Natural killer cell (primary cell): ENCODE data around the gene MIF. TPM values are rescaled to one million over a fixed set of nuclear protein-coding genes. Genes with fewer than 3 reads are reported as not detected.

ENCODE experiments used
- ATAC-seq, 3 donors: fragments of 150-1000 bp in 2 of 3; fragments of 200-7000 bp in 1 of 3; cut with Tn5 transposase; 1 replicate in 1 of 3; 2 replicates in 2 of 3; pipeline ENCODE4 v1.10.0; 2021; ENCODE audit warnings: mild to moderate bottlenecking in 2 of 3, moderate library complexity in 2 of 3
- DNase-seq, 2 donors: peaks; one replicate each; pipeline versions ENCODE4 v3.0.0 to v3.0.0-alpha.2; 2013 to 2021; ENCODE audit warnings: mixed read lengths in 1 of 2
- H3K27ac ChIP-seq: one replicate; pipeline ENCODE4 v1.5.1; 2013; ENCODE audit warnings: mild to moderate bottlenecking, low read length
- H3K27me3 ChIP-seq: one replicate; pipeline ENCODE4 v1.6.1; 2013; ENCODE audit warnings: low read length; ENCODE audit not compliant: control insufficient read depth, insufficient read depth
- H3K36me3 ChIP-seq: one replicate; pipeline ENCODE4 v1.6.1; 2013; ENCODE audit warnings: low read length; ENCODE audit not compliant: control insufficient read depth, insufficient read depth
- H3K4me1 ChIP-seq: one replicate; pipeline ENCODE4 v1.6.1; 2013; ENCODE audit warnings: low read length; ENCODE audit not compliant: control insufficient read depth, insufficient read depth
- H3K4me3 ChIP-seq: one replicate; pipeline ENCODE4 v1.5.1; 2013; ENCODE audit warnings: low read length
- H3K9me3 ChIP-seq: one replicate; pipeline ENCODE4 v1.6.1; 2013; ENCODE audit warnings: low read length; ENCODE audit not compliant: control insufficient read depth, insufficient read depth
- H3K27ac Mint-ChIP-seq, 2 donors: one replicate each; pipeline ENCODE4 v1.8.0; 2022; ENCODE audit warnings: mild to moderate bottlenecking in 2 of 2, mixed read lengths in 2 of 2, moderate library complexity in 1 of 2
- H3K27me3 Mint-ChIP-seq, 2 donors: one replicate each; pipeline ENCODE4 v1.8.0; 2022; ENCODE audit warnings: low read depth in 2 of 2, mixed read lengths in 2 of 2
- H3K36me3 Mint-ChIP-seq: one replicate; pipeline ENCODE4 v1.8.0; 2022; ENCODE audit warnings: mixed read lengths
- H3K4me1 Mint-ChIP-seq, 2 donors: one replicate each; pipeline ENCODE4 v1.8.0; 2022; ENCODE audit warnings: mixed read lengths in 2 of 2
- H3K4me3 Mint-ChIP-seq: one replicate; pipeline ENCODE4 v1.8.0; 2022; ENCODE audit warnings: mild to moderate bottlenecking, moderate library complexity, mixed read lengths
- H3K9me3 Mint-ChIP-seq, 2 donors: one replicate each; pipeline ENCODE4 v1.8.0; 2022; ENCODE audit warnings: mixed read lengths in 2 of 2
- WGBS: methylation state at CpG from one replicate; pipeline ENCODE4 v1.1.7; 2013; ENCODE audit warnings: missing lambda C conversion rate; ENCODE audit not compliant: insufficient coverage; 5-methylcytosine and 5-hydroxymethylcytosine counted together
- intact Hi-C: fragments of 100-400 bp; cut with micrococcal nuclease; formaldehyde crosslinking; loops from one replicate; pipeline ENCODE4 v1.14.2; 2022
- total RNA-seq, 4 donors: library from RNA; stranded (reverse); fragments of 120-200 nt in 1 of 4; gene quantifications; one replicate each; pipeline versions ENCODE4 v1.2.3 to v1.2.4, GENCODE V29; 2013 to 2022
- TF ChIP-seq, protein P1 (sequence below): fragments of 200-600 bp; IDR thresholded peaks from one replicate; pipeline ENCODE4 v1.8.0; 2022; ENCODE audit warnings: antibody characterized with exemption

The MIF gene
- total RNA-seq, 3 donors from 2014 or later (not counting 1 experiment from before 2014, with no cell fraction given), result 115 to 182 (median 133) TPM

- no peak overlapping the region for H3K4me3 Mint-ChIP-seq
- no peaks in the 10 kb centered on the region for H3K4me1 Mint-ChIP-seq
- Histone ChIP-seq H3K4me1 (no peaks in the 10 kb centered on the region), H3K4me3 (no peak overlapping the region), H3K9me3 (no peaks in the 10 kb centered on the region), H3K36me3 (peaks cover 6% of the 10 kb centered on the region), H3K27ac (no peak overlapping the region), H3K27me3 (no peaks in the 10 kb centered on the region)
- ATAC-seq (peak in 1 of 3 donors; percentile 32), DNase-seq (no peak)
- no peaks in the 10 kb centered on the region for H3K9me3 Mint-ChIP-seq
- intact Hi-C loops, result no loop called here
- no peak overlapping the region for H3K27ac Mint-ChIP-seq
- TF ChIP-seq, protein P1, sequence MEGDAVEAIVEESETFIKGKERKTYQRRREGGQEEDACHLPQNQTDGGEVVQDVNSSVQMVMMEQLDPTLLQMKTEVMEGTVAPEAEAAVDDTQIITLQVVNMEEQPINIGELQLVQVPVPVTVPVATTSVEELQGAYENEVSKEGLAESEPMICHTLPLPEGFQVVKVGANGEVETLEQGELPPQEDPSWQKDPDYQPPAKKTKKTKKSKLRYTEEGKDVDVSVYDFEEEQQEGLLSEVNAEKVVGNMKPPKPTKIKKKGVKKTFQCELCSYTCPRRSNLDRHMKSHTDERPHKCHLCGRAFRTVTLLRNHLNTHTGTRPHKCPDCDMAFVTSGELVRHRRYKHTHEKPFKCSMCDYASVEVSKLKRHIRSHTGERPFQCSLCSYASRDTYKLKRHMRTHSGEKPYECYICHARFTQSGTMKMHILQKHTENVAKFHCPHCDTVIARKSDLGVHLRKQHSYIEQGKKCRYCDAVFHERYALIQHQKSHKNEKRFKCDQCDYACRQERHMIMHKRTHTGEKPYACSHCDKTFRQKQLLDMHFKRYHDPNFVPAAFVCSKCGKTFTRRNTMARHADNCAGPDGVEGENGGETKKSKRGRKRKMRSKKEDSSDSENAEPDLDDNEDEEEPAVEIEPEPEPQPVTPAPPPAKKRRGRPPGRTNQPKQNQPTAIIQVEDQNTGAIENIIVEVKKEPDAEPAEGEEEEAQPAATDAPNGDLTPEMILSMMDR, result no peak
- 96% methylated on average over 9 of the region's 9 CpGs for WGBS
- H3K27me3 Mint-ChIP-seq, result no peaks in the 10 kb centered on the region
- no peaks in the 10 kb centered on the region for H3K36me3 Mint-ChIP-seq
Measured at GRCh38 chr22:23883658-23884057, 10.5 kb upstream of the MIF start.

DNA sequence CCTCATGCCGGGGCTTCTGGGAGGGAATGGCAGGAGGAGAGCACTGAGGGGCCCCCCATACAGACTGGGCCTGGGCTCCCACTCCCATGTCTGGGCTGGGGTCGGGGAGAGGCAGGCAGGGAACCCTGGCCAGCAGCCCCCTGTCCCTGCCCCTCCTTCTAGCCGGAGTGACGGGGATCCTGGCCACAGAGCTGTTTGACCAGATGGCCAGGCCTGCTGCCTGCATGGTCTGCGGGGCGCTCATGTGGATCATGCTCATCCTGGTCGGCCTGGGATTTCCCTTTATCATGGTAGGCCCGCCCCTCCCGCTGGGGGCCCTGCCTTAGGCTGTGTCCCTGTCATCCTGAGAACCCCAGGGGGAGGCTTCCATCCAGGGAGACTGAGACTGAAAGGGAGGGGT lies 10.0 kb upstream of the MIF start:
- Mint-ChIP-seq H3K27ac (no peak overlapping the region), H3K4me1 (no peaks in the 10 kb centered on the region), H3K27me3 (no peaks in the 10 kb centered on the region), H3K4me3 (no peak overlapping the region), H3K36me3 (no peaks in the 10 kb centered on the region), H3K9me3 (no peaks in the 10 kb centered on the region)
- no peaks in the 10 kb centered on the region for H3K4me1 ChIP-seq
- no peaks in the 10 kb centered on the region for H3K9me3 ChIP-seq
- DNase-seq (no peak), ATAC-seq (peak in 1 of 3 donors; percentile 14)
- no peak overlapping the region for H3K4me3 ChIP-seq
- TF ChIP-seq, protein P1, result no peak
- no peaks in the 10 kb centered on the region for H3K27me3 ChIP-seq
- H3K36me3 ChIP-seq, result peaks cover 6% of the 10 kb centered on the region
- intact Hi-C loops, result no loop called here
- 97% methylated on average over 9 of the region's 9 CpGs for WGBS
- H3K27ac ChIP-seq, result no peak overlapping the region

DNA sequence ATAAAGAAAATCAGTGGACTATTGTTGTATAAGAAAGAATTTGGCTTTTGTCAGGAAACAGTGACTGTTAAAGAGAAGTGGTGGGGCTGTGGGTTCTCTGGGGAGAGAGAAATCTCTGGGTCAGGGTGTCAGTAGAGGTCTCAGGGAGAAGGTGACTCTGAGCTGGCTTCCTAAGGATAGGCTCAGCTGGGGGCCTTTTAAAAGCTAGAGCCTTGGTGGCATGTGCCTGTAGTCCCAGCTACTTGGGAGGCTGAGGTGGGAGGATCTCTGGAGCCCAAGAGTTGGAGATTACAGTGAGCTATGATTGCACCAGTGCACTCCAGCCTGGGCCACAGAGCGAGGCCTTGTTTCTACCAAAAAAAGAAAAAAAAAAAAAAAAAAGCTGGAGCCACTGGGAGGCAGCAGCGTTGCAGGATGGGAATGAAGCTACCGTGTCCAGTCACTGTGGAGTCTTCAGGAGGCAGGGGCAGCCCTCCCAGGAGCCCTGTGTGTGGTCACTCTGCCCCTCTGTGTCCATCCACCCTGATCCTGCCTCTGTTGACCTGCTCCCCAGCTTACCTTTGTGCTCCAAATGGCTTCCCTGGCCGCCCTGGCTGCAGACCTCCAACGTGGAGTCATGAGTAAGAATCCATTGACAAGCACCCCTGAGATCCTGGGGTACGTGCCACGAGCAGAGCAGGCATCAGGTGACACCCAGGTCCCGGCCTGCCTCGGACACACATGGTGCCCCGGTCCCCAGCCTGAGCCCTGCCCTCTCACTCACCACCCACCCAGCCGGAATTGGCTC lies 5.4 kb upstream of the MIF start:
- TF ChIP-seq, protein P1, result no peak
- Histone ChIP-seq H3K27ac (no peak overlapping the region), H3K9me3 (no peaks in the 10 kb centered on the region), H3K36me3 (peaks cover 4% of the 10 kb centered on the region), H3K4me1 (peaks cover 6% of the 10 kb centered on the region), H3K27me3 (no peaks in the 10 kb centered on the region), H3K4me3 (no peak overlapping the region)
- DNase-seq, result no peak
- H3K36me3 Mint-ChIP-seq, result no peaks in the 10 kb centered on the region
- no peaks in the 10 kb centered on the region for H3K9me3 Mint-ChIP-seq
- no peaks in the 10 kb centered on the region for H3K27me3 Mint-ChIP-seq
- no peak for ATAC-seq
- WGBS, result 92% methylated on average over 11 of the region's 11 CpGs
- peaks cover 12 to 17% of the 10 kb centered on the region in 2 donors for H3K4me1 Mint-ChIP-seq
- intact Hi-C loops, result no loop called here
- H3K4me3 Mint-ChIP-seq, result no peak overlapping the region
- H3K27ac Mint-ChIP-seq, result no peak overlapping the region

- H3K27ac Mint-ChIP-seq, result no peak overlapping the region
- no peak overlapping the region for H3K4me3 Mint-ChIP-seq
- no peaks in the 10 kb centered on the region for H3K9me3 Mint-ChIP-seq
Measured at GRCh38 chr22:23889620-23890019, 4.6 kb upstream of the MIF start.

More at GRCh38 chr22:23889620-23890019, 4.6 kb upstream of the MIF start:
- H3K4me3 ChIP-seq, result no peak overlapping the region
- no peak for ATAC-seq
- H3K4me1 ChIP-seq, result peaks cover 8% of the 10 kb centered on the region
- intact Hi-C loops, result no loop called here
- TF ChIP-seq, protein P1, result no peak
- no peaks in the 10 kb centered on the region for H3K36me3 Mint-ChIP-seq
- H3K36me3 ChIP-seq, result no peaks in the 10 kb centered on the region
- no peak overlapping the region for H3K27ac ChIP-seq
- no peaks in the 10 kb centered on the region for H3K9me3 ChIP-seq
- no peaks in the 10 kb centered on the region for H3K27me3 ChIP-seq
- H3K27me3 Mint-ChIP-seq, result no peaks in the 10 kb centered on the region
- no peak for DNase-seq
- H3K4me1 Mint-ChIP-seq, result peaks cover 14 to 25% of the 10 kb centered on the region in 2 donors
- 89% methylated on average over 5 of the region's 5 CpGs for WGBS
